Mesodermal cell (in vitro differentiated cells): ENCODE measurements around the gene ZNF738.
"Not testable (repeated sequence)": the region's sequence is repeated elsewhere in the genome, so short reads cannot be mapped to it uniquely, and the experiment has no call there.

Experiments
- H3K27ac ChIP-seq: 2 replicates; pipeline ENCODE4 v1.7.0; 2013; ENCODE audit warnings: mild to moderate bottlenecking, low read depth, low read length, moderate library complexity; ENCODE audit not compliant: severe bottlenecking
- H3K36me3 ChIP-seq: 2 replicates; pipeline ENCODE4 v1.7.1; 2013; ENCODE audit warnings: mild to moderate bottlenecking, low read length, moderate library complexity; ENCODE audit not compliant: control insufficient read depth, insufficient read depth
- H3K4me1 ChIP-seq: one replicate; pipeline ENCODE4 v1.7.1; 2013; ENCODE audit warnings: mild to moderate bottlenecking, low read length; ENCODE audit not compliant: insufficient read depth, control insufficient read depth, poor library complexity, severe bottlenecking
- H3K4me3 ChIP-seq: 2 replicates; pipeline ENCODE4 v1.7.0; 2013; ENCODE audit warnings: low read length, control low read depth, mild to moderate bottlenecking; ENCODE audit not compliant: insufficient read depth, poor library complexity, severe bottlenecking; ENCODE audit errors: extremely low read depth
- H3K9me3 ChIP-seq: 2 replicates; pipeline ENCODE4 v1.7.1; 2013; ENCODE audit warnings: mild to moderate bottlenecking, low read length, moderate library complexity; ENCODE audit not compliant: control insufficient read depth
- WGBS, 2 experiments: methylation state at CpG; one replicate each; pipeline ENCODE4 v1.1.5; 2013; ENCODE audit warnings: missing lambda C conversion rate in 2 of 2; ENCODE audit not compliant: insufficient coverage in 2 of 2; 5-methylcytosine and 5-hydroxymethylcytosine counted together

ZNF738 gene

DNA sequence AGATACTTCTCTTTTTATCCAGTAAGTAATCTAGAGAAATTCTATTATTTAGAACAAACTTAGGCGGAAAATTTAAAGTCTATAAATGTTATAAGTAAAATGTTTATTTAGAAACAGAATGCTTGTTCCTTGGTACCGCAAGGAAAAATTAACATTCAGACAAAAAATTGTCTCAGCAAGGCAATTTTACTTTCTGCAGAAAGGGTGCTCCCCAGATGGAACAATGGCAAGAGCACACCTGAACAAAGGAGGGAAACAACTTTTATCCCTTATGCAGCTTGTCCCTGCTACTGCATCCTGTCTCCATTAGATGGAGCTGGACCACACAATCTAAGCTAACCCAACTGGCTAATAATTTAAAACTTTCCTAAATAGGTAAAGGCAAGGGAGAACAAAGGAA is 23.1 kb upstream of the ZNF738 start:
- Histone ChIP-seq H3K9me3 (peaks cover 31% of the 10 kb centered on the region), H3K36me3 (no peaks in the 10 kb centered on the region), H3K27ac (no peak overlapping the region), H3K4me1 (no peaks in the 10 kb centered on the region), H3K4me3 (no peak overlapping the region)
- WGBS, 2 experiments = no CpG with 5 or more reads among the region's 2 CpGs

DNA sequence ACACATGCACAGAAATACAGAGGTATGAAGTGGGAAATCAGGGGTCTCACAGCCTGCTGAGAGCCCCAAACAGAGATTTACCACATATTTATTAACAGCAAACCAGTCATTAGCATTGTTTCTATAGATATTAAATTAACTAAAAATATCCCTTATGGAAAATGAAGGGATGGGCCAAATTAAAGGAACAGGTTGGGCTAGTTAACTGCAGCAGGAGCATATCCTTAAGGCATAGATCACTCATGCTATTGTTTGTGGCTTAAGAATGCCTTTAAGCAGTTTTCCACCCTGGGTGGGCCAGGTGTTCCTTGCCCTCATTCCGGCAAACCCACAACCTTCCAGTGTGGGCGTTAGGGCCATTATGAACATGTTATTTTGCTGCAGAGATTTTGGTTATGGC is 14.0 kb upstream of the ZNF738 start:
- H3K4me3 ChIP-seq = not testable (repeated sequence)
- H3K9me3 ChIP-seq = peaks cover 13% of the 10 kb centered on the region

DNA sequence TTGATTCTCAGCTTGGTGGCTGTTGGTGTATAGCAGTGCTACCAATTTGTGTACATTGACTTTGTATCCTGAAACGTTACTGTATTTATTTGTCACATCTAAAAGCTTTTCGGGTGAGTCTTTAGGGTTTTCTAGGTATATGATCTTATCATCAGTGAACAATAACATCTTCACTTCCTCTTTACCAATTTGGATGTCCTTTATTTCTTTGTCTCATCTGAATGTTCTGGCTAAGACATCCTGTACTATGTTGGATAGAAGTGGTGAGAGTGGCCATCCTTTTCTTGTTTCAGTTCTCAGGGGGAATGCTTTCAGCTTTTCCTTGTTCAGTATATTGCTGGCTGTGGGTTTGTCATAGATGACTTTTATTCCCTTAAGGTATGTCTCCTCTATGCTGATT is 6.0 kb upstream of the ZNF738 start:
- no peak overlapping the region for H3K4me3 ChIP-seq
- WGBS, 2 experiments = no CpG with 5 or more reads among the region's 2 CpGs

More for the DNA sequence above, 14.0 kb upstream of the ZNF738 start:
- H3K36me3 ChIP-seq, H3K4me1 ChIP-seq, H3K27ac ChIP-seq: not testable (repeated sequence)
- 33 to 50% methylated on average over 1 of the region's 2 CpGs for WGBS, 2 experiments

DNA sequence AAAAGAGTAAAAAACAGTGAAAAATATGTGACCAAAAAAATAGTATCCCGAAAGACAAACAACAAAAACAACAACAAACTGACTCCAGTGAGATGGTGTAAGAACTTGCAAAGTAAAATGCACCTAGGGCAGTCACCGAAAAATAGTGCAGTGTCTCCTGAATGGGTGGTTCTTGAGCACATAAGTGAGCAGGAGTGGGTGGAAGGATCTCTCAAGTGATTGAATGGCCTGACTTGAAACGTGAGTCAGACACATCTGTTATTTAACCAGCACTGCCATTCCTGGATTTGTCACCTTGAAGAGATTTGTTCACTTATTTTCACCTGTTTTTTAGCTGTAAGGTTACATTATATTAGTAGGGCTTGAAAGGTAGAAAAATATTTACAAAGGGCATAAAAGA is 3.5 kb downstream of the ZNF738 start:
- Histone ChIP-seq H3K9me3 (peaks cover 31% of the 10 kb centered on the region), H3K4me1 (no peaks in the 10 kb centered on the region), H3K27ac (no peak overlapping the region), H3K4me3 (no peak overlapping the region), H3K36me3 (peaks cover 72% of the 10 kb centered on the region)
- WGBS, 2 experiments = 78 to 100% methylated on average over 1 to 2 of the region's 3 CpGs

More for the DNA sequence above, 6.0 kb upstream of the ZNF738 start:
- peaks cover 7% of the 10 kb centered on the region for H3K9me3 ChIP-seq
- H3K36me3 ChIP-seq = no peaks in the 10 kb centered on the region
- no peak overlapping the region for H3K27ac ChIP-seq
- H3K4me1 ChIP-seq = no peaks in the 10 kb centered on the region

DNA sequence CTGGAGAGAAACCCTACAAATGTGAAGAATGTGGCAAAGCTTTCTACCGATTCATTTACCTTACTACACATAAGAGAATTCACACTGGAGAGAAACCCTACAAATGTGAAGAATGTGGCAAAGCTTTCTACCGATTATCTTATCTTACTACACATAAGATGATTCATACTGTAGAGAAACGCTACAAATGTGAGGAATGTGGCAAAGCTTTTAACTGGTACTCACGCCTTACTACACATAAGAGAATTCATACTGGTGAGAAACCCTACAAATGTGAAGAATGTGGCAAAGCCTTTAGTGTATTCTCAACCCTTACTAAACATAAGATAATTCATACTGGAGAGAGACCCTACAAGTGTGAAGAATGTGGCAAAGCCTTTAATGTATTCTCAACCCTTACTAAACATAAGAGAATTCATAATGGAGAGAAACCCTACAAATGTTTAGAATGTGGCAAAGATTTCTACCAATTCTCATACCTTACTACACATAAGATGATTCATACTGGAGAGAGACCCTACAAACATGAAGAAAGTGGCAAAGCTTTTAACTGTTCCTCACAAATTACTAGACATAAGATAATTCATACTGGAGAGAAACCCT is 25.3 kb downstream of the ZNF738 start:
- Histone ChIP-seq H3K27ac (no peak overlapping the region), H3K36me3 (peaks cover 42% of the 10 kb centered on the region), H3K9me3 (peaks cover 72% of the 10 kb centered on the region), H3K4me3 (no peak overlapping the region), H3K4me1 (no peaks in the 10 kb centered on the region)
- WGBS, 2 experiments = no CpG with 5 or more reads among the region's 4 CpGs

DNA sequence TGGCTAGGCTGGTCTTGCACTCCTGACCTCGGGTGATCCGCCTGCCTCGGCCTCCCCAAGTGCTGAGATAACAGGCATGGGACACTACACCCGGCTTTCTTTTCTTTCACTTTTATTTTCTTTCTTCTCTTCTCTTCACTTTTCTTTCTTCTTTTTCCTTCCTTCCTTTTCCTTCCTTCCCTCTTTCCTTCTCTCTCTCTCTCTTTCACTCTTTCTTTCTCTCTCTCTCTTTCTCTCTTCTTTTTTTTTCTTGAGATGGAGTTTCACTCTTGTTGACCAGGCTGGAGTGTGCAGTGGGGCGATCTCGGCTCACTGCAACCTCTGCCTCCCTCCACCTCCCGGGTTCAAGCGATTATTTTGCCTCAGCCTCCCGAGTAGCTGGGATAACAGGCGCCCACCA is 37.3 kb downstream of the ZNF738 start:
- H3K36me3 ChIP-seq = peaks cover 28% of the 10 kb centered on the region
- peaks cover 11% of the 10 kb centered on the region for H3K9me3 ChIP-seq
- no peak overlapping the region for H3K4me3 ChIP-seq
- H3K27ac ChIP-seq = no peak overlapping the region
- 88 to 90% methylated on average over 4 to 9 of the region's 10 CpGs for WGBS, 2 experiments
- H3K4me1 ChIP-seq = no peaks in the 10 kb centered on the region

DNA sequence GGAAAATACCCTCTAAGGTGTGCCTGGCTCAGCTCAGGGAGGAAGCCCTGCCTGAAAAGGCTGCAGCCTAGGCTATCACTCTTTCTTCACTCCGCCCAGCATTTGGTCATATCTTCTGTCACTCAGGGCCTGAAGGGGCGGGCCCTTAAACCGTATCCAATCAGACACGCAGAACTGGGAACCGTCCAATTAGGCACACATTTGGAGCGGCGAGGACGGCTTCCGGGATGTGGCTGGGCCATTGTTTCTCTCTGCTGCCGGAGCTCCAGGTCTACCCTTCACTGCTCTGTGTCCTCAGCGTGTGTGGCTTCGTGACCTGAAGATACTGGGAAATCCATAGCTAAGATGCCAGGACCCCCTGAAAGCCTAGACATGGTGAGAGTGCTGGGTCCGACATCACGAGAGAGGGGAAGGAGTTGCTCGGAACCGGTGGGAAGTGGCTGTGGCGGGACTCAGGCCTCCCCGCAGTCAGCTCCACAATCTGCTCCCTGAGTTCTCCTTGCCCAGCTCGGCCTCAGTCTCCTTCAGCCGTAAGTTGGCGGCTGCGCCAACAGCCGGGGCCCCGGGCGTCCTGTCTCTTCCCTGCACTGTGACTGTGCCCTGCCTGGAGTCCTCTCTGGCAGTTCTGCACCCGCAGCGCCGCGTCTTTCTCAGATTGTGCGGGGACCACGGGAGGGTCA is 38.2 kb downstream of the ZNF738 start, which contains the start of gene ZNF493:
Gene ZNF493, plus strand, starts transcription at position 241 of the 680 bp plus-strand sequence. Its CDS starts 105 bp downstream, at position 346.
- Histone ChIP-seq H3K27ac (peak within 1 kb of the TSS; percentile 91), H3K9me3 (peaks cover 11% of the 10 kb centered on the region), H3K4me3 (peak within 1 kb of the TSS; percentile 77), H3K36me3 (peaks cover 31% of the 10 kb centered on the region), H3K4me1 (no peaks in the 10 kb centered on the region)
- WGBS, 2 experiments = 1 to 5% methylated on average over 19 to 25 of the region's 31 CpGs

DNA sequence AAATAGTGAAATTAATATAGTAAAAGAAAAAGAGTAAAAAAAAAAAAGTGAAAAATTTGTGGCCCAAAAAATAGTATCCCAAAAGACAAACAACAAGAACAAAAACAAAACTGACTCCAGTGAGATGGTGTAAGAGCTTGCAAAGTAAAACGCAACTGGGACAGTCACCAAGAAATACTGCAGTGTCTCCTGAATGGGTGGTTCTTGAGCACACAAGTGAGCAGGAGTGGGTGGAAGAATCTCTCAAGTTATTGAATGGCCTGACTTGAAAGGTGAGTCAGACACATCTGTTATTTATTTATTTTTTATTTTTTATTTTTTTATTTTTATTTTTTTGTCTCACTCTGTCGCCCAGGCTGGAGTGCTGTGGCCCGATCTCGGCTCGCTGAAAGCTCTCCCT is 40.1 kb downstream of the ZNF738 start:
- H3K4me1 ChIP-seq = no peaks in the 10 kb centered on the region

DNA sequence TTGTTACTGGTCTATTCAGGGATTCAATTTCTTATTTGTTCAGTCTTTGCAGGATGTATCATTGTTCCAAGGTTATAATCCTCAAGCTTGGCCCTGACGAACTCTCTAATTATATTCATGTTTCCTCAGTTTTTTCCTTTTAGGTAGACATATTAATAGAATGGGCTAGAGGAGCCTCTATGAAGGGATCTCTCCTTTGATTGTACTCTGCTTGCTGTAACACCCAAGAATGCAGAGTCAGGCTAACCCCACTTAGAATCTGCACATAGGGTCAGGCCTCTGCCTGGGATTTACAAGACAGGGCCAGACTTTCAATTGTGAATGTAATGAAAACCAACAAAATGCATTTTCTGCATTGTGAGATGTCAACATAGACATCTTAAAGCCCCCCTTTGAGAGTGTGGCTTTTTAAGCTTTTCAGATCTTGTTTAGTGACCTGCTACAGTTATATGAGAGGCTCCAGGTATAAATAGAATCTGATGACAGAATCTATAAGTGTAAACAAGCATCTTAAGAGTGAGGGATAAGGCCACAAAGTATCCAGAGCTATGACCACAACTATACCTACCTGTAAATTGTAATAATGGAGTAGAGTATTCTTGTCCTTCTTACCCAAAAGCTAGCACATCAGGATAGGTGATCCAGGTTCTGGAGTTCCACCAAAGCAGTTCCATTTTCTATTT is 43.6 kb downstream of the ZNF738 start:
- Histone ChIP-seq H3K4me1 (no peaks in the 10 kb centered on the region), H3K4me3 (no peak overlapping the region), H3K27ac (no peak overlapping the region), H3K9me3 (peaks cover 12% of the 10 kb centered on the region), H3K36me3 (peaks cover 53% of the 10 kb centered on the region)
- WGBS, 2 experiments = no CpG with 5 or more reads among the region's 1 CpG

More for the DNA sequence above, 40.1 kb downstream of the ZNF738 start:
- H3K27ac ChIP-seq = no peak overlapping the region
- H3K36me3 ChIP-seq = peaks cover 40% of the 10 kb centered on the region
- WGBS, 2 experiments = 94 to 100% methylated on average over 3 to 4 of the region's 5 CpGs
- H3K4me3 ChIP-seq = no peak overlapping the region
- H3K9me3 ChIP-seq = peaks cover 15% of the 10 kb centered on the region

DNA sequence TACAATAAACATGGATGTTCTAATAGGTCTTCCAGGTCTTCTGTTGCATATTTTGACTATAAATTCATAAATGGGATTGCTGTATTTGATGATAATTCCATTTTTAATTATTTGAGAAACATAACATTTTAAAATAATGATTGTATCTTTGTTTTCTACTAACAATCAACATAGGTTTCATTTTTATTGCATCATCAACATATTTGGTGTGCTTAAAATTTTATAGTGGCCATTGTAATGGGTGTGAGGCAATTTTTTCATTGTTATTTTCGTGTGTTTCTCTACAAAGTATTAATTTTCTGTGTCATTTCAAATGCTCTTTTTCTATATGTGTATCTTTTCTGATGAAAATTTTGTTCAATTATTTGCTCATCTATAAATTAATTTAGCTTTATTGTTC is 51.4 kb downstream of the ZNF738 start:
- Histone ChIP-seq H3K9me3 (peaks cover 10% of the 10 kb centered on the region), H3K36me3 (peaks cover 70% of the 10 kb centered on the region), H3K4me3 (no peak overlapping the region), H3K4me1 (no peaks in the 10 kb centered on the region), H3K27ac (no peak overlapping the region)
- no CpG with 5 or more reads among the region's 1 CpG for WGBS, 2 experiments

DNA sequence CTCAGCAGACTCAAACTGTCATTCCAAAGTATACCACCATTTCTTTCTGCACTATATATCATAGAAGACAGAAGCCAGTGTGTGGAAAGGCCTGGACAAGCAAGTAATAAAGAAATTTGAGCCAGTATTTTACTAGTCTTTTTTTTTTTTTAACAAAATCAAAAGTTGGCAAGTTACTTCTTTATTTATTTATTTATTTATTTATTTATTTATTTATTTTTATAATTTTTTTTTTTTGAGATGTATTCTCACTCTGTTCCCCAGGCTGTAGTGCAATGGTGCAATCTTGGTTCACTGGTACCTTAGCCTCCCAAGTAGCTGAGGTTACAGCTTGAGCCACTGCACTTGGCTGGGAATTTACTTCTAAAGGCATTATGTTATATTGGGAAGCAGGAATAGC is 63.4 kb downstream of the ZNF738 start:
- Histone ChIP-seq H3K4me1 (no peaks in the 10 kb centered on the region), H3K9me3 (peaks cover 57% of the 10 kb centered on the region), H3K36me3 (peaks cover 15% of the 10 kb centered on the region), H3K27ac (no peak overlapping the region), H3K4me3 (no peak overlapping the region)
